Neural cell (in vitro differentiated cells): ENCODE data around the gene CAMK2D. TPM values are rescaled to one million over a fixed set of nuclear protein-coding genes. Genes with fewer than 3 reads are reported as not detected.

Experiments used
- H2AFZ ChIP-seq: fragments of 200-600, 300-800 bp; sonication (generic), shearing (Covaris generic); 2 replicates; pipeline ENCODE4 v1.6.0; 2014; ENCODE audit warnings: low read depth, mild to moderate bottlenecking, antibody characterized with exemption, low read length, moderate library complexity
- H3F3A ChIP-seq: fragments of 200-600 bp; shearing (Covaris generic); 2 replicates; pipeline ENCODE4 v1.6.1; 2016; ENCODE audit warnings: mild to moderate bottlenecking, moderate library complexity, mixed read lengths, antibody characterized with exemption, low read length; ENCODE audit not compliant: insufficient read depth, poor library complexity, severe bottlenecking
- H3K27ac ChIP-seq: fragments of 200-600, 300-800 bp; sonication (generic), shearing (Covaris generic); 2 replicates; pipeline ENCODE4 v1.5.1; 2014; ENCODE audit warnings: mild to moderate bottlenecking, low read length, moderate library complexity
- H3K27me3 ChIP-seq: fragments of 300-800, 200-600 bp; sonication (generic), shearing (Covaris generic); 2 replicates; pipeline ENCODE4 v1.6.0; 2014; ENCODE audit warnings: mild to moderate bottlenecking, low read depth, low read length, moderate library complexity; ENCODE audit not compliant: insufficient read depth
- H3K36me3 ChIP-seq: fragments of 300-800, 200-600 bp; sonication (generic), shearing (Covaris generic); 2 replicates; pipeline ENCODE4 v1.5.1; 2014; ENCODE audit warnings: mild to moderate bottlenecking, antibody characterized with exemption, low read length, moderate library complexity; ENCODE audit not compliant: insufficient read depth
- H3K4me2 ChIP-seq: fragments of 300-800, 200-600 bp; sonication (generic), shearing (Covaris generic); 2 replicates; pipeline ENCODE4 v1.6.0; 2014; ENCODE audit warnings: mild to moderate bottlenecking, low read length
- H3K4me3 ChIP-seq: fragments of 300-800, 200-600 bp; sonication (generic), shearing (Covaris generic); 2 replicates; pipeline ENCODE4 v1.5.1; 2014; ENCODE audit warnings: mild to moderate bottlenecking, low read length, moderate library complexity
- H3K79me2 ChIP-seq: fragments of 200-600 bp; shearing (Covaris generic); replicated peaks from 2 replicates; pipeline ENCODE4 v1.6.0; 2014; ENCODE audit warnings: mild to moderate bottlenecking, low read length, moderate library complexity; ENCODE audit not compliant: insufficient read depth
- H3K9ac ChIP-seq: fragments of 300-800, 200-600 bp; sonication (generic), shearing (Covaris generic); 2 replicates; pipeline ENCODE4 v1.6.1; 2016; ENCODE audit warnings: mild to moderate bottlenecking, low read length, mixed read lengths
- H3K9me2 ChIP-seq: fragments of 200-600 bp; shearing (Covaris generic); 2 replicates; pipeline ENCODE4 v1.6.1; 2016; ENCODE audit warnings: mild to moderate bottlenecking, low read length, mixed read lengths; ENCODE audit not compliant: insufficient read depth
- H3K9me3 ChIP-seq: fragments of 200-600, 300-800 bp; sonication (generic), shearing (Covaris generic); 2 replicates; pipeline ENCODE4 v1.6.1; 2016; ENCODE audit warnings: mild to moderate bottlenecking, mixed run types, low read length, moderate library complexity, mixed read lengths
- H4K20me1 ChIP-seq: fragments of 200-600 bp; shearing (Covaris generic); 2 replicates; pipeline ENCODE4 v1.6.1; 2016; ENCODE audit warnings: mild to moderate bottlenecking, mixed run types; ENCODE audit not compliant: insufficient read depth
- EP300 ChIP-seq: fragments of 450-650 bp; conservative IDR thresholded peaks from 2 replicates; pipeline ENCODE4 v1.6.1; 2014; ENCODE audit warnings: antibody characterized with exemption, mild to moderate bottlenecking, moderate library complexity; ENCODE audit not compliant: poor library complexity, severe bottlenecking
- EZH2 ChIP-seq: fragments of 200-600, 300-800 bp; shearing (Covaris generic), sonication (generic); IDR thresholded peaks from 2 replicates; pipeline ENCODE4 v1.6.1; 2014; ENCODE audit warnings: antibody characterized with exemption, low read length, borderline replicate concordance, mild to moderate bottlenecking; ENCODE audit not compliant: insufficient read depth, poor library complexity, severe bottlenecking
- MXI1 ChIP-seq: fragments of 450-650 bp; conservative IDR thresholded peaks from 2 replicates; pipeline ENCODE4 v1.6.1; 2014; ENCODE audit warnings: antibody characterized with exemption, mild to moderate bottlenecking; ENCODE audit not compliant: poor library complexity, severe bottlenecking
- POLR2AphosphoS5 ChIP-seq: IDR thresholded peaks from 2 replicates; pipeline ENCODE4 v1.6.1; 2012
- RAD21 ChIP-seq: fragments of 450-650 bp; conservative IDR thresholded peaks from 2 replicates; pipeline ENCODE4 v1.6.1; 2014; ENCODE audit warnings: antibody characterized with exemption, mild to moderate bottlenecking, moderate library complexity
- SMC3 ChIP-seq: fragments of 450-650 bp; conservative IDR thresholded peaks from 2 replicates; pipeline ENCODE4 v1.6.1; 2014; ENCODE audit warnings: antibody characterized with exemption, mild to moderate bottlenecking, moderate library complexity; ENCODE audit not compliant: poor library complexity
- TAF1 ChIP-seq: IDR thresholded peaks from 2 replicates; pipeline ENCODE4 v1.6.1; 2012; ENCODE audit warnings: low read depth
- polyA plus RNA-seq: library from polyadenylated mRNA; depleted of rRNA; stranded (reverse); fragments of >200 nt; gene quantifications from 2 replicates; pipeline ENCODE4 v1.2.3, GENCODE V29; 2014
- TF ChIP-seq, protein P1 (sequence below): fragments of 450-650 bp; IDR thresholded peaks from 2 replicates; pipeline ENCODE4 v1.5.1; 2014; ENCODE audit warnings: antibody characterized with exemption, mild to moderate bottlenecking, moderate library complexity; ENCODE audit not compliant: poor library complexity, severe bottlenecking
- TF ChIP-seq, protein P2 (sequence below): IDR thresholded peaks from 2 replicates; pipeline ENCODE4 v1.6.1; 2012; ENCODE audit warnings: borderline replicate concordance

The CAMK2D gene
- polyA plus RNA-seq, 1 donor from 2014 or later = 27.1 TPM

DNA sequence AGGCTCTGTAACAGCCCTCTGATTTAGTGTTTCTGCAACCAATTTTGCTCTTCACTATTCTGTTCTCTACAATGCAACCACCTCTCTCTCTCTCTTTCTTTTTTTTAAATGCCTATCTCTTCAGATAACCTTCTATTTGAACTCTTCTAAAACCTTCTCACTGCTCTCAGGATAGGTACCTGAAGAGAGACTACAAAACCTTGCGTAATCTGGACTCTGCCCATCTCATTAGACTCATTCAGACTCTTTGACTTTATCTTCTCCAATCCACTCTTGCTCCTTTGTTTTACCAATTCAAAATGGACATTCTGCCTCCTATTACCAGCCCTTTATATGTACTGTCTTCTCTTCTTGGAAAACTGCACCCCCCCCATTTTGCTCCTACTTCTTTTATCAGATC is 291.6 kb downstream of the CAMK2D start:
- H3K9me2 ChIP-seq = no peaks in the 10 kb centered on the region
- TF ChIP-seq MXI1 (no peak), TAF1 (no peak), RAD21 (no peak), EZH2 (no peak), POLR2AphosphoS5 (no peak), SMC3 (no peak), EP300 (no peak)
- TF ChIP-seq, protein P1, sequence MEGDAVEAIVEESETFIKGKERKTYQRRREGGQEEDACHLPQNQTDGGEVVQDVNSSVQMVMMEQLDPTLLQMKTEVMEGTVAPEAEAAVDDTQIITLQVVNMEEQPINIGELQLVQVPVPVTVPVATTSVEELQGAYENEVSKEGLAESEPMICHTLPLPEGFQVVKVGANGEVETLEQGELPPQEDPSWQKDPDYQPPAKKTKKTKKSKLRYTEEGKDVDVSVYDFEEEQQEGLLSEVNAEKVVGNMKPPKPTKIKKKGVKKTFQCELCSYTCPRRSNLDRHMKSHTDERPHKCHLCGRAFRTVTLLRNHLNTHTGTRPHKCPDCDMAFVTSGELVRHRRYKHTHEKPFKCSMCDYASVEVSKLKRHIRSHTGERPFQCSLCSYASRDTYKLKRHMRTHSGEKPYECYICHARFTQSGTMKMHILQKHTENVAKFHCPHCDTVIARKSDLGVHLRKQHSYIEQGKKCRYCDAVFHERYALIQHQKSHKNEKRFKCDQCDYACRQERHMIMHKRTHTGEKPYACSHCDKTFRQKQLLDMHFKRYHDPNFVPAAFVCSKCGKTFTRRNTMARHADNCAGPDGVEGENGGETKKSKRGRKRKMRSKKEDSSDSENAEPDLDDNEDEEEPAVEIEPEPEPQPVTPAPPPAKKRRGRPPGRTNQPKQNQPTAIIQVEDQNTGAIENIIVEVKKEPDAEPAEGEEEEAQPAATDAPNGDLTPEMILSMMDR = no peak
- TF ChIP-seq, protein P2, sequence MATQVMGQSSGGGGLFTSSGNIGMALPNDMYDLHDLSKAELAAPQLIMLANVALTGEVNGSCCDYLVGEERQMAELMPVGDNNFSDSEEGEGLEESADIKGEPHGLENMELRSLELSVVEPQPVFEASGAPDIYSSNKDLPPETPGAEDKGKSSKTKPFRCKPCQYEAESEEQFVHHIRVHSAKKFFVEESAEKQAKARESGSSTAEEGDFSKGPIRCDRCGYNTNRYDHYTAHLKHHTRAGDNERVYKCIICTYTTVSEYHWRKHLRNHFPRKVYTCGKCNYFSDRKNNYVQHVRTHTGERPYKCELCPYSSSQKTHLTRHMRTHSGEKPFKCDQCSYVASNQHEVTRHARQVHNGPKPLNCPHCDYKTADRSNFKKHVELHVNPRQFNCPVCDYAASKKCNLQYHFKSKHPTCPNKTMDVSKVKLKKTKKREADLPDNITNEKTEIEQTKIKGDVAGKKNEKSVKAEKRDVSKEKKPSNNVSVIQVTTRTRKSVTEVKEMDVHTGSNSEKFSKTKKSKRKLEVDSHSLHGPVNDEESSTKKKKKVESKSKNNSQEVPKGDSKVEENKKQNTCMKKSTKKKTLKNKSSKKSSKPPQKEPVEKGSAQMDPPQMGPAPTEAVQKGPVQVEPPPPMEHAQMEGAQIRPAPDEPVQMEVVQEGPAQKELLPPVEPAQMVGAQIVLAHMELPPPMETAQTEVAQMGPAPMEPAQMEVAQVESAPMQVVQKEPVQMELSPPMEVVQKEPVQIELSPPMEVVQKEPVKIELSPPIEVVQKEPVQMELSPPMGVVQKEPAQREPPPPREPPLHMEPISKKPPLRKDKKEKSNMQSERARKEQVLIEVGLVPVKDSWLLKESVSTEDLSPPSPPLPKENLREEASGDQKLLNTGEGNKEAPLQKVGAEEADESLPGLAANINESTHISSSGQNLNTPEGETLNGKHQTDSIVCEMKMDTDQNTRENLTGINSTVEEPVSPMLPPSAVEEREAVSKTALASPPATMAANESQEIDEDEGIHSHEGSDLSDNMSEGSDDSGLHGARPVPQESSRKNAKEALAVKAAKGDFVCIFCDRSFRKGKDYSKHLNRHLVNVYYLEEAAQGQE = no peak
- no peak overlapping the region for H3K4me2 ChIP-seq
- no peak overlapping the region for H3K4me3 ChIP-seq
- no peaks in the 10 kb centered on the region for H3K79me2 ChIP-seq
- no peak overlapping the region for H3K27ac ChIP-seq
- H3K9ac ChIP-seq = no peak overlapping the region
- no peaks in the 10 kb centered on the region for H3F3A ChIP-seq
- no peaks in the 10 kb centered on the region for H3K36me3 ChIP-seq
- H4K20me1 ChIP-seq = no peaks in the 10 kb centered on the region
- H3K9me3 ChIP-seq = no peaks in the 10 kb centered on the region
- no peak overlapping the region for H2AFZ ChIP-seq
- H3K27me3 ChIP-seq = no peaks in the 10 kb centered on the region

DNA sequence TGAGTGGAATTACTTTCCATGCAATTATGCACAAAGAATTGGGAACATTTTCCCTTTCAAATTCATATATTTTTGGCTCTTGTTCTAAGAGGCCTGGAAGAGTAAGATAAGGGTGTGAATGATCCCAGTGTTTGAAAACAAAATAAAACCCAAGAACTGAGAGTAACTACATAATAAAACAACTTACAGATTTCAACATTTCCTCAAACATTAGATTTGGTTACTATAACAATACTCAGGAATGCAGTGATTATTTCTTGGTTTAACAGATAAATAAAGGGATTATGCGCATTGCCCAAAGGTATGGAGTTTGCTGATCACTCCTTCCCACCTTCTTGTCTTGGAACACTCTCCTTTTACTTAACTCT is 292.5 kb downstream of the CAMK2D start:
- H3K9me2 ChIP-seq = no peaks in the 10 kb centered on the region
- H3K4me3 ChIP-seq = no peak overlapping the region
- no peaks in the 10 kb centered on the region for H4K20me1 ChIP-seq
- H3K27me3 ChIP-seq = no peaks in the 10 kb centered on the region
- H2AFZ ChIP-seq = no peak overlapping the region
- H3K4me2 ChIP-seq = no peak overlapping the region
- H3K9ac ChIP-seq = no peak overlapping the region
- no peaks in the 10 kb centered on the region for H3K36me3 ChIP-seq
- TF ChIP-seq, protein P1 = no peak
- TF ChIP-seq EP300 (no peak), POLR2AphosphoS5 (no peak), MXI1 (no peak), SMC3 (no peak), EZH2 (no peak)
- TF ChIP-seq, protein P2 = no peak
- H3F3A ChIP-seq = no peaks in the 10 kb centered on the region
- no peak overlapping the region for H3K27ac ChIP-seq
- H3K79me2 ChIP-seq = no peaks in the 10 kb centered on the region
- H3K9me3 ChIP-seq = no peaks in the 10 kb centered on the region
